A673 (cell line): ENCODE results near the gene ATG16L2. TPM values are rescaled to one million over a fixed set of nuclear protein-coding genes. Genes with fewer than 3 reads are reported as not detected.

ENCODE experiments used
- BruUV-seq: library from RNA; stranded (reverse); fragments of 400-500 nt; replicated peaks from 2 replicates; lab custom pipeline; 2021; lab: Mats Ljungman, UMichigan
- CTCF ChIA-PET: fragments of 300-600 bp; sonication (Branson Sonifier 250); formaldehyde crosslinking; loops from one replicate; lab custom pipeline; 2022; ENCODE audit warnings: antibody characterized with exemption; lab: Charles Lee
- POLR2A ChIA-PET: fragments of 300-600 bp; sonication (Branson Sonifier 250); formaldehyde crosslinking; loops from one replicate; lab custom pipeline; 2022; ENCODE audit warnings: antibody characterized with exemption; ENCODE audit not compliant: low non-redundant PET; lab: Charles Lee
- DNase-seq: peaks from one replicate; pipeline ENCODE4 v3.0.0-alpha.2; 2015; ENCODE audit warnings: low spot score
- H3K27ac ChIP-seq: fragments of 200-600 bp; sonication (generic); 2 replicates; pipeline ENCODE4 v1.5.1; 2016; ENCODE audit warnings: mixed run types, low read depth, mild to moderate bottlenecking, mixed read lengths, antibody characterized with exemption, low read length; ENCODE audit not compliant: poor library complexity, severe bottlenecking
- H3K27me3 ChIP-seq: fragments of 200-600 bp; sonication (generic); replicated peaks from 2 replicates; pipeline ENCODE4 v1.6.1; 2017; ENCODE audit warnings: mixed run types, low read depth, mild to moderate bottlenecking, mixed read lengths, antibody characterized with exemption, low read length; ENCODE audit not compliant: insufficient read depth, poor library complexity
- H3K36me3 ChIP-seq: fragments of 200-600 bp; sonication (generic); 2 replicates; pipeline ENCODE4 v1.6.1; 2016; ENCODE audit warnings: mixed run types, mild to moderate bottlenecking, mixed read lengths, antibody characterized with exemption, low read length; ENCODE audit not compliant: insufficient read depth, poor library complexity, severe bottlenecking
- H3K4me1 ChIP-seq: fragments of 200-600 bp; sonication (generic); 2 replicates; pipeline ENCODE4 v1.6.1; 2017; ENCODE audit warnings: mixed run types, mild to moderate bottlenecking, mixed read lengths, antibody characterized with exemption, low read length; ENCODE audit not compliant: insufficient read depth, poor library complexity, severe bottlenecking
- H3K4me3 ChIP-seq: fragments of 200-600 bp; sonication (generic); 2 replicates; pipeline ENCODE4 v1.5.1; 2016; ENCODE audit warnings: low read depth, mixed run types, mild to moderate bottlenecking, mixed read lengths, low read length; ENCODE audit not compliant: poor library complexity, severe bottlenecking
- H3K9me3 ChIP-seq: fragments of 200-600 bp; sonication (generic); 2 replicates; pipeline ENCODE4 v1.6.1; 2016; ENCODE audit warnings: mixed run types, low read depth, mild to moderate bottlenecking, mixed read lengths, antibody characterized with exemption, low read length; ENCODE audit not compliant: poor library complexity, severe bottlenecking
- CTCF ChIP-seq: fragments of 300-800, 200-600 bp; sonication (generic); conservative IDR thresholded peaks from 2 replicates; pipeline ENCODE4 v1.5.1; 2017; ENCODE audit warnings: low read depth, mild to moderate bottlenecking, antibody characterized with exemption, low read length, moderate library complexity, mixed read lengths
- EZH2 ChIP-seq: fragments of 200-600 bp; sonication (generic); IDR thresholded peaks from 2 replicates; pipeline ENCODE4 v1.6.1; 2017; ENCODE audit warnings: borderline replicate concordance, low read depth, mild to moderate bottlenecking, mixed read lengths, antibody characterized with exemption, low read length; ENCODE audit not compliant: poor library complexity, severe bottlenecking
- intact Hi-C: fragments of 100-400 bp; cut with micrococcal nuclease; formaldehyde crosslinking; loops from one replicate; pipeline ENCODE4 v1.10.0; 2022; ENCODE audit not compliant: unreplicated experiment
- total RNA-seq: library from RNA; stranded (reverse); gene quantifications from 2 replicates; pipeline ENCODE4 v1.2.3, GENCODE V29; 2021

Gene ATG16L2
- total RNA-seq, 1 experiment from 2014 or later: 8.6 TPM

- Histone ChIP-seq H3K27me3 (no peaks in the 10 kb centered on the region), H3K4me3 (peak overlapping the region; percentile 55), H3K9me3 (no peaks in the 10 kb centered on the region), H3K4me1 (peaks cover 14% of the 10 kb centered on the region), H3K27ac (no peak overlapping the region), H3K36me3 (no peaks in the 10 kb centered on the region)
- ChIA-PET POLR2A (no interaction called here), CTCF (interaction anchor here (2.3 kb wide), 1 partner anchor 13 kb away, joined by 8 read pairs; the partner anchor contains the start of gene STARD10)
- BruUV-seq: no TSS peak
- DNase-seq: no peak
- intact Hi-C loops: no loop called here
- TF ChIP-seq EZH2 (no peak), CTCF (no peak)
Measured at GRCh38 chr11:72781063-72781312, 33.2 kb upstream of the ATG16L2 start.

- peak; percentile 64 for DNase-seq
- Histone ChIP-seq H3K27ac (no peak overlapping the region), H3K27me3 (no peaks in the 10 kb centered on the region), H3K4me3 (peak overlapping the region; percentile 55), H3K36me3 (no peaks in the 10 kb centered on the region), H3K4me1 (peaks cover 14% of the 10 kb centered on the region), H3K9me3 (no peaks in the 10 kb centered on the region)
- BruUV-seq: no TSS peak
- TF ChIP-seq CTCF: no peak
- TF ChIP-seq EZH2: no peak
- ChIA-PET POLR2A (no interaction called here), CTCF (interaction anchor here (0.6 to 2.3 kb wide), 2 partner anchors 12 to 878 kb away, joined by 3 to 8 read pairs; partner anchors contain the start of gene STARD10)
- intact Hi-C loops: no loop called here
Measured at GRCh38 chr11:72781313-72782080, 32.7 kb upstream of the ATG16L2 start.

GRCh38 chr11:72782081-72782920, 31.9 kb upstream of the ATG16L2 start:
- no peak for TF ChIP-seq EZH2
- TF ChIP-seq CTCF: no peak
- H3K9me3 ChIP-seq: no peaks in the 10 kb centered on the region
- intact Hi-C loops: no loop called here
- peaks cover 14% of the 10 kb centered on the region for H3K4me1 ChIP-seq
- no peak for DNase-seq
- POLR2A ChIA-PET: no interaction called here
- H3K36me3 ChIP-seq: no peaks in the 10 kb centered on the region
- H3K27me3 ChIP-seq: no peaks in the 10 kb centered on the region
- H3K4me3 ChIP-seq: peak overlapping the region; percentile 55
- BruUV-seq: no TSS peak
- CTCF ChIA-PET: interaction anchor here (0.8 to 2.3 kb wide), 2 partner anchors 11 to 57 kb away, joined by 6 to 8 read pairs; partner anchors contain the start of gene STARD10
- H3K27ac ChIP-seq: no peak overlapping the region
